Neural cell (in vitro differentiated cells): ENCODE measurements around the gene SELENOO. TPM values are rescaled to one million over a fixed set of nuclear protein-coding genes. Genes with fewer than 3 reads are reported as not detected.

Source experiments
- H2AFZ ChIP-seq: fragments of 200-600, 300-800 bp; sonication (generic), shearing (Covaris generic); 2 replicates; pipeline ENCODE4 v1.6.0; 2014; ENCODE audit warnings: low read depth, mild to moderate bottlenecking, antibody characterized with exemption, low read length, moderate library complexity
- H3F3A ChIP-seq: fragments of 200-600 bp; shearing (Covaris generic); 2 replicates; pipeline ENCODE4 v1.6.1; 2016; ENCODE audit warnings: mild to moderate bottlenecking, moderate library complexity, mixed read lengths, antibody characterized with exemption, low read length; ENCODE audit not compliant: insufficient read depth, poor library complexity, severe bottlenecking
- H3K27ac ChIP-seq: fragments of 200-600, 300-800 bp; sonication (generic), shearing (Covaris generic); 2 replicates; pipeline ENCODE4 v1.5.1; 2014; ENCODE audit warnings: mild to moderate bottlenecking, low read length, moderate library complexity
- H3K27me3 ChIP-seq: fragments of 300-800, 200-600 bp; sonication (generic), shearing (Covaris generic); 2 replicates; pipeline ENCODE4 v1.6.0; 2014; ENCODE audit warnings: mild to moderate bottlenecking, low read depth, low read length, moderate library complexity; ENCODE audit not compliant: insufficient read depth
- H3K36me3 ChIP-seq: fragments of 300-800, 200-600 bp; sonication (generic), shearing (Covaris generic); 2 replicates; pipeline ENCODE4 v1.5.1; 2014; ENCODE audit warnings: mild to moderate bottlenecking, antibody characterized with exemption, low read length, moderate library complexity; ENCODE audit not compliant: insufficient read depth
- H3K4me2 ChIP-seq: fragments of 300-800, 200-600 bp; sonication (generic), shearing (Covaris generic); 2 replicates; pipeline ENCODE4 v1.6.0; 2014; ENCODE audit warnings: mild to moderate bottlenecking, low read length
- H3K4me3 ChIP-seq: fragments of 300-800, 200-600 bp; sonication (generic), shearing (Covaris generic); 2 replicates; pipeline ENCODE4 v1.5.1; 2014; ENCODE audit warnings: mild to moderate bottlenecking, low read length, moderate library complexity
- H3K79me2 ChIP-seq: fragments of 200-600 bp; shearing (Covaris generic); replicated peaks from 2 replicates; pipeline ENCODE4 v1.6.0; 2014; ENCODE audit warnings: mild to moderate bottlenecking, low read length, moderate library complexity; ENCODE audit not compliant: insufficient read depth
- H3K9ac ChIP-seq: fragments of 300-800, 200-600 bp; sonication (generic), shearing (Covaris generic); 2 replicates; pipeline ENCODE4 v1.6.1; 2016; ENCODE audit warnings: mild to moderate bottlenecking, low read length, mixed read lengths
- H3K9me2 ChIP-seq: fragments of 200-600 bp; shearing (Covaris generic); 2 replicates; pipeline ENCODE4 v1.6.1; 2016; ENCODE audit warnings: mild to moderate bottlenecking, low read length, mixed read lengths; ENCODE audit not compliant: insufficient read depth
- H3K9me3 ChIP-seq: fragments of 200-600, 300-800 bp; sonication (generic), shearing (Covaris generic); 2 replicates; pipeline ENCODE4 v1.6.1; 2016; ENCODE audit warnings: mild to moderate bottlenecking, mixed run types, low read length, moderate library complexity, mixed read lengths
- H4K20me1 ChIP-seq: fragments of 200-600 bp; shearing (Covaris generic); 2 replicates; pipeline ENCODE4 v1.6.1; 2016; ENCODE audit warnings: mild to moderate bottlenecking, mixed run types; ENCODE audit not compliant: insufficient read depth
- EP300 ChIP-seq: fragments of 450-650 bp; conservative IDR thresholded peaks from 2 replicates; pipeline ENCODE4 v1.6.1; 2014; ENCODE audit warnings: antibody characterized with exemption, mild to moderate bottlenecking, moderate library complexity; ENCODE audit not compliant: poor library complexity, severe bottlenecking
- EZH2 ChIP-seq: fragments of 200-600, 300-800 bp; shearing (Covaris generic), sonication (generic); IDR thresholded peaks from 2 replicates; pipeline ENCODE4 v1.6.1; 2014; ENCODE audit warnings: antibody characterized with exemption, low read length, borderline replicate concordance, mild to moderate bottlenecking; ENCODE audit not compliant: insufficient read depth, poor library complexity, severe bottlenecking
- MXI1 ChIP-seq: fragments of 450-650 bp; conservative IDR thresholded peaks from 2 replicates; pipeline ENCODE4 v1.6.1; 2014; ENCODE audit warnings: antibody characterized with exemption, mild to moderate bottlenecking; ENCODE audit not compliant: poor library complexity, severe bottlenecking
- POLR2AphosphoS5 ChIP-seq: IDR thresholded peaks from 2 replicates; pipeline ENCODE4 v1.6.1; 2012
- RAD21 ChIP-seq: fragments of 450-650 bp; conservative IDR thresholded peaks from 2 replicates; pipeline ENCODE4 v1.6.1; 2014; ENCODE audit warnings: antibody characterized with exemption, mild to moderate bottlenecking, moderate library complexity
- SMC3 ChIP-seq: fragments of 450-650 bp; conservative IDR thresholded peaks from 2 replicates; pipeline ENCODE4 v1.6.1; 2014; ENCODE audit warnings: antibody characterized with exemption, mild to moderate bottlenecking, moderate library complexity; ENCODE audit not compliant: poor library complexity
- TAF1 ChIP-seq: IDR thresholded peaks from 2 replicates; pipeline ENCODE4 v1.6.1; 2012; ENCODE audit warnings: low read depth
- polyA plus RNA-seq: library from polyadenylated mRNA; depleted of rRNA; stranded (reverse); fragments of >200 nt; gene quantifications from 2 replicates; pipeline ENCODE4 v1.2.3, GENCODE V29; 2014
- TF ChIP-seq, protein P1 (sequence below): IDR thresholded peaks from 2 replicates; pipeline ENCODE4 v1.6.1; 2012; ENCODE audit warnings: borderline replicate concordance
- TF ChIP-seq, protein P2 (sequence below): fragments of 450-650 bp; IDR thresholded peaks from 2 replicates; pipeline ENCODE4 v1.5.1; 2014; ENCODE audit warnings: antibody characterized with exemption, mild to moderate bottlenecking, moderate library complexity; ENCODE audit not compliant: poor library complexity, severe bottlenecking

Gene SELENOO
- polyA plus RNA-seq, 1 donor from 2014 or later = 42.0 TPM

DNA sequence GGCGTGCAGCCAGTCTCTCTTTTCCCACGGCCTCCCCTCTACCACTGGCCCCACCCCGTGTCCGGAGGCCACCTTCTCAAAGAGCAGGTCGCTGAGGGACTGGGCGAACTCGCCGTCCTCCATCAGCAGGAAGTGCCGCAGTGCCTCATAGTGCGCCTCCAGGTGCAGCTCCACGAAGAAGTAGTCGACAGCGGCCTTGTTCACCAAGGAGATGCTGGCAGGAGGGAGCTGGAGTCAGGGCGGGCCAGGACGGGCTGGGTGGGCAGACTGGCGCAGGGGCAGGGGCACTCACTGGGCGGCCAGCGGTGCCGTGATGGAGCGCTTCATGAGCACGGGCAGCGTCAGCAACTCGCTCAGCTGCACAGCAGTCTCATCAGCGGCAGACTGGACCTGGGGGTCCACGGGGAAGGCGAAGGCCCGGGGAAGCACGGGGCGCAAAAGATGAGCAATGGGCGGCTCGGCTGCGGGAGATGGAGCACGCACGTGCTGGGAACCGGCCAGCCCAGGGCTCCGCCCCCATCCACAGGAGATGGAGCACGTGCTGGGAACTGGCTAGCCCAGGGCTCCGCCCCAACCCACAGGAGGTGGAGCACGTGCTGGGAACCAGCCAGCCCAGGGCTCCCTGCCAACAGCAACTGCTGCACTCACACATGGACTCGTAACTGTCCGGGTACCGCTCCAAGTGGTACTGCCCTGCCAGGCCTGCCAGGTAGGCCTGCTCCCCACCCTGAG, 18.4 kb downstream of the SELENOO start:
- Histone ChIP-seq H3K9me3 (no peaks in the 10 kb centered on the region), H3K9me2 (no peaks in the 10 kb centered on the region), H4K20me1 (no peaks in the 10 kb centered on the region), H2AFZ (no peak overlapping the region), H3K79me2 (no peaks in the 10 kb centered on the region), H3K27me3 (no peaks in the 10 kb centered on the region), H3F3A (no peaks in the 10 kb centered on the region), H3K9ac (no peak overlapping the region), H3K36me3 (no peaks in the 10 kb centered on the region), H3K4me3 (no peak overlapping the region), H3K4me2 (no peak overlapping the region), H3K27ac (no peak overlapping the region)
- TF ChIP-seq SMC3 (no peak), TAF1 (no peak), EP300 (no peak), POLR2AphosphoS5 (no peak), RAD21 (no peak), EZH2 (no peak), MXI1 (no peak)
- TF ChIP-seq, protein P1, sequence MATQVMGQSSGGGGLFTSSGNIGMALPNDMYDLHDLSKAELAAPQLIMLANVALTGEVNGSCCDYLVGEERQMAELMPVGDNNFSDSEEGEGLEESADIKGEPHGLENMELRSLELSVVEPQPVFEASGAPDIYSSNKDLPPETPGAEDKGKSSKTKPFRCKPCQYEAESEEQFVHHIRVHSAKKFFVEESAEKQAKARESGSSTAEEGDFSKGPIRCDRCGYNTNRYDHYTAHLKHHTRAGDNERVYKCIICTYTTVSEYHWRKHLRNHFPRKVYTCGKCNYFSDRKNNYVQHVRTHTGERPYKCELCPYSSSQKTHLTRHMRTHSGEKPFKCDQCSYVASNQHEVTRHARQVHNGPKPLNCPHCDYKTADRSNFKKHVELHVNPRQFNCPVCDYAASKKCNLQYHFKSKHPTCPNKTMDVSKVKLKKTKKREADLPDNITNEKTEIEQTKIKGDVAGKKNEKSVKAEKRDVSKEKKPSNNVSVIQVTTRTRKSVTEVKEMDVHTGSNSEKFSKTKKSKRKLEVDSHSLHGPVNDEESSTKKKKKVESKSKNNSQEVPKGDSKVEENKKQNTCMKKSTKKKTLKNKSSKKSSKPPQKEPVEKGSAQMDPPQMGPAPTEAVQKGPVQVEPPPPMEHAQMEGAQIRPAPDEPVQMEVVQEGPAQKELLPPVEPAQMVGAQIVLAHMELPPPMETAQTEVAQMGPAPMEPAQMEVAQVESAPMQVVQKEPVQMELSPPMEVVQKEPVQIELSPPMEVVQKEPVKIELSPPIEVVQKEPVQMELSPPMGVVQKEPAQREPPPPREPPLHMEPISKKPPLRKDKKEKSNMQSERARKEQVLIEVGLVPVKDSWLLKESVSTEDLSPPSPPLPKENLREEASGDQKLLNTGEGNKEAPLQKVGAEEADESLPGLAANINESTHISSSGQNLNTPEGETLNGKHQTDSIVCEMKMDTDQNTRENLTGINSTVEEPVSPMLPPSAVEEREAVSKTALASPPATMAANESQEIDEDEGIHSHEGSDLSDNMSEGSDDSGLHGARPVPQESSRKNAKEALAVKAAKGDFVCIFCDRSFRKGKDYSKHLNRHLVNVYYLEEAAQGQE = no peak
- TF ChIP-seq, protein P2, sequence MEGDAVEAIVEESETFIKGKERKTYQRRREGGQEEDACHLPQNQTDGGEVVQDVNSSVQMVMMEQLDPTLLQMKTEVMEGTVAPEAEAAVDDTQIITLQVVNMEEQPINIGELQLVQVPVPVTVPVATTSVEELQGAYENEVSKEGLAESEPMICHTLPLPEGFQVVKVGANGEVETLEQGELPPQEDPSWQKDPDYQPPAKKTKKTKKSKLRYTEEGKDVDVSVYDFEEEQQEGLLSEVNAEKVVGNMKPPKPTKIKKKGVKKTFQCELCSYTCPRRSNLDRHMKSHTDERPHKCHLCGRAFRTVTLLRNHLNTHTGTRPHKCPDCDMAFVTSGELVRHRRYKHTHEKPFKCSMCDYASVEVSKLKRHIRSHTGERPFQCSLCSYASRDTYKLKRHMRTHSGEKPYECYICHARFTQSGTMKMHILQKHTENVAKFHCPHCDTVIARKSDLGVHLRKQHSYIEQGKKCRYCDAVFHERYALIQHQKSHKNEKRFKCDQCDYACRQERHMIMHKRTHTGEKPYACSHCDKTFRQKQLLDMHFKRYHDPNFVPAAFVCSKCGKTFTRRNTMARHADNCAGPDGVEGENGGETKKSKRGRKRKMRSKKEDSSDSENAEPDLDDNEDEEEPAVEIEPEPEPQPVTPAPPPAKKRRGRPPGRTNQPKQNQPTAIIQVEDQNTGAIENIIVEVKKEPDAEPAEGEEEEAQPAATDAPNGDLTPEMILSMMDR = no peak

DNA sequence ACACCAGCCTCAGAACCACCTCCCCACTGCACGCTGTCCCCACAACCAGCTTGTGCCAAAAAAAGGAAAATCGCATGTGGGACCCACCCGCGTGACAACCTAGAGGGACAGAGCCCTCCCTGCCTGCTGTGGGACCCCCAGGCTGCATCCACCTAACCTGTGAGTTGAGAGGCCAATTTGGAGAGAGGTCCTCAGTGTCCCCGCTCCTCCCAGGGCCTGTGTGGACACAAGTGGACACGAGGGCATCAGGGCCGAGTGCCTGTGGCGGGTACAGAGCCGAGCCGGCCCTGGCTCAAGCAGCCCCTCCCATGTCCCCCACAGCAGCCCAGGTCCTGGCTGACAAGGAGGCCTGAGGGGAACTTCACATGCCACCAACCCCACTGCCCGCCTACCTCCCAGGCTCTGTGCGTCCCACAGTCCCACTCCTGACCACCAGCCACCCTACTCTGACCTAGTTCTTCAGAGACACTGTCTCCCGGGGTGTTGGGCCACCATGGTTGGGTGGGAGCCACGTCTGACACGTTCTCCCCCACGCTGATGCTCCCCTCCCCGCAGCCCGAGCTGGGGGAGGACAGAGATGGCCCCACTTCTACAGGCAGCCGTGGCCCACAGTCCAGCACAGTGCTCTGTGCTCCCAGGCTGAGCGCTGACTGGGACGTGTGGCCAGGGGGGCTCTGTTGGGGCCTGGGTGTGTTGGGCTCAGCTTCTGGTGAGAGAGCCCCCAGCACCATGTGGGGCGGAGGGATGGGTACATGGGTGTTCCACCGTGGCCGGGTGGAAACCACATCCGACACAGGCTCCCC, 19.2 kb downstream of the SELENOO start:
- Histone ChIP-seq H3K27me3 (no peaks in the 10 kb centered on the region), H3K9ac (no peak overlapping the region), H3K36me3 (no peaks in the 10 kb centered on the region), H3F3A (no peaks in the 10 kb centered on the region), H3K9me3 (no peaks in the 10 kb centered on the region), H3K79me2 (no peaks in the 10 kb centered on the region), H2AFZ (no peak overlapping the region), H3K4me3 (no peak overlapping the region), H3K4me2 (no peak overlapping the region), H3K27ac (no peak overlapping the region), H3K9me2 (no peaks in the 10 kb centered on the region), H4K20me1 (no peaks in the 10 kb centered on the region)
- TF ChIP-seq MXI1 (no peak), RAD21 (no peak), TAF1 (no peak), EZH2 (no peak), POLR2AphosphoS5 (no peak), SMC3 (no peak), EP300 (no peak)
- TF ChIP-seq, protein P1 = no peak
- TF ChIP-seq, protein P2 = no peak
